GM06990 (cell line): ENCODE results near the gene NEDD4.
"Not testable (repeated sequence)": the region's sequence is repeated elsewhere in the genome, so short reads cannot be mapped to it uniquely, and the experiment has no call there.

Source experiments
- DNase-seq: peaks from one replicate; pipeline ENCODE4 v3.0.0-alpha.2; 2011; ENCODE audit not compliant: insufficient read length; ENCODE audit errors: extremely low read depth
- H3K27me3 ChIP-seq: replicated peaks from 2 replicates; pipeline ENCODE4 v1.6.0; 2011; ENCODE audit warnings: low read length; ENCODE audit not compliant: control insufficient read depth, insufficient read depth
- H3K36me3 ChIP-seq: 2 replicates; pipeline ENCODE4 v1.5.1; 2011; ENCODE audit warnings: low read length; ENCODE audit not compliant: control insufficient read depth, insufficient read depth
- H3K4me3 ChIP-seq: replicated peaks from 2 replicates; pipeline ENCODE4 v1.5.1; 2011; ENCODE audit warnings: low read depth, mild to moderate bottlenecking, control low read depth, low read length
- TF ChIP-seq, protein P1 (sequence below): IDR thresholded peaks from 2 replicates; pipeline ENCODE4 v1.5.1; 2011; ENCODE audit warnings: low read length, control low read depth, mild to moderate bottlenecking, inconsistent platforms; ENCODE audit not compliant: insufficient read depth, poor library complexity, severe bottlenecking

The NEDD4 gene

DNA sequence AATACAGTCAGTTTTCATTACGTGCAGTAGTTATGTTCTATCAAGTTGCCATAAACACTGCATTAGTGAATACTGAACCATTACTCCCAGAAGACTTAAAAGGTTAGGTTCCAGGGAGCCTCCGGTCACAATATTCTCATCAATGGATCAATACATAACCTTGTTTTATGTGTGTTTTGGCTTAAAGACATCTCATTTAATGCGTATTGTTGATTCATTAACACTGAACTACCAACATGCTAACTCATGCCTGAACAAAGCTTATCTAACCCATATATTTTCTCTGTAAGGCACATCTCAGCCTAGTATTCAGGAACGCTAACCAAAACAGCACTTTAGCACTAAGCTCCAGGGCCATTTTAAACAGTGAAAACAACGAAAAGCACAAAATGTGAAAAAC, 24.1 kb upstream of the NEDD4 start:
- no peaks in the 10 kb centered on the region for H3K27me3 ChIP-seq
- DNase-seq = no peak
- TF ChIP-seq, protein P1, sequence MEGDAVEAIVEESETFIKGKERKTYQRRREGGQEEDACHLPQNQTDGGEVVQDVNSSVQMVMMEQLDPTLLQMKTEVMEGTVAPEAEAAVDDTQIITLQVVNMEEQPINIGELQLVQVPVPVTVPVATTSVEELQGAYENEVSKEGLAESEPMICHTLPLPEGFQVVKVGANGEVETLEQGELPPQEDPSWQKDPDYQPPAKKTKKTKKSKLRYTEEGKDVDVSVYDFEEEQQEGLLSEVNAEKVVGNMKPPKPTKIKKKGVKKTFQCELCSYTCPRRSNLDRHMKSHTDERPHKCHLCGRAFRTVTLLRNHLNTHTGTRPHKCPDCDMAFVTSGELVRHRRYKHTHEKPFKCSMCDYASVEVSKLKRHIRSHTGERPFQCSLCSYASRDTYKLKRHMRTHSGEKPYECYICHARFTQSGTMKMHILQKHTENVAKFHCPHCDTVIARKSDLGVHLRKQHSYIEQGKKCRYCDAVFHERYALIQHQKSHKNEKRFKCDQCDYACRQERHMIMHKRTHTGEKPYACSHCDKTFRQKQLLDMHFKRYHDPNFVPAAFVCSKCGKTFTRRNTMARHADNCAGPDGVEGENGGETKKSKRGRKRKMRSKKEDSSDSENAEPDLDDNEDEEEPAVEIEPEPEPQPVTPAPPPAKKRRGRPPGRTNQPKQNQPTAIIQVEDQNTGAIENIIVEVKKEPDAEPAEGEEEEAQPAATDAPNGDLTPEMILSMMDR = no peak
- H3K4me3 ChIP-seq = no peak overlapping the region
- H3K36me3 ChIP-seq = no peaks in the 10 kb centered on the region

DNA sequence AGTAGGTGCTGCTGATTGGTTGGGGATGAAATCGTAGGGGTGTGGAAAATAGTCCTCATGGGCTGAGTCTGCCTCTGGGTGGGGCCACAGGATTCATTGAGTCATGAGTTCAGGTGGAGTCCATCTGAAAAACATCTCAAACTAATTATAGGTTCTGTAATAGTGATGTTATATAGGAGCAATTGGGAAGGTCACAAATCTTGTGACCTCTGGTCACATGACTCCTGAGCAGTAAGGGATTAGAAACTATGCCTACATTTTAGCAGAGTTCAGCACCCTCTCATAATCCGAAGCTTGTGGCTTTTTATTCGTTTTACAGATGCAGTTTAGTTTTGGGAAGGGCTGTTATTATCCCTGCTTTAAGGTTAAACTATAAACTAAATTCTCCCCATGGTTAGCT, 22.9 kb upstream of the NEDD4 start:
- no peak overlapping the region for H3K4me3 ChIP-seq
- TF ChIP-seq, protein P1 = no peak
- H3K36me3 ChIP-seq = no peaks in the 10 kb centered on the region
- no peak for DNase-seq
- no peaks in the 10 kb centered on the region for H3K27me3 ChIP-seq

- Histone ChIP-seq H3K27me3 (no peaks in the 10 kb centered on the region), H3K4me3 (no peak overlapping the region), H3K36me3 (no peaks in the 10 kb centered on the region)
- TF ChIP-seq, protein P1 = no peak
- no peak for DNase-seq
Observed at GRCh38 chr15:56014677-56015076, 21.3 kb upstream of the NEDD4 start.

GRCh38 chr15:56007053-56007452, 13.6 kb upstream of the NEDD4 start:
- DNase-seq = not testable (repeated sequence)

GRCh38 chr15:56006371-56006770, 13.0 kb upstream of the NEDD4 start:
- H3K4me3 ChIP-seq, DNase-seq, H3K36me3 ChIP-seq, H3K27me3 ChIP-seq: not testable (repeated sequence)

More at GRCh38 chr15:56007053-56007452, 13.6 kb upstream of the NEDD4 start:
- H3K36me3 ChIP-seq, H3K27me3 ChIP-seq, H3K4me3 ChIP-seq: not testable (repeated sequence)

- not testable (repeated sequence) for H3K27me3 ChIP-seq, H3K4me3 ChIP-seq, DNase-seq, H3K36me3 ChIP-seq
Observed at GRCh38 chr15:56004281-56004680, 10.9 kb upstream of the NEDD4 start.

DNA sequence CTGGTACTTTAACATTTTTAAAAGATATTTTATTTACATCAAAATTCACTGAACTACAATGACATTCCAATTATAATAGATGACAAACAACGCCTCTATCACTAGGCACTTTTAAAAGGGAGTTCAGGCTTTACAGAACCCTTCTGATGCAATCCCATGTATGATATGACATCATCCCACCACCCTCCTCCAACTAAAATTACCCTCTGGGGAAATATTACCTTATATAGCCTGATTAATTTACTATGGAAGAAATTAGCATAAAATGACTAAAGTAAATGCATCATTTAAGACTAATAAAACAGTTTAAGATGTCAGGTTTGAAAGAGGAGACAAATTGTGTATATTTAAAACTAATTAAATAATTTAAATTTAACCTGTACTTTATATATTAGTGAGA, 10.4 kb upstream of the NEDD4 start:
- not testable (repeated sequence) for DNase-seq, H3K4me3 ChIP-seq, H3K36me3 ChIP-seq, H3K27me3 ChIP-seq

- H3K36me3 ChIP-seq, H3K27me3 ChIP-seq, DNase-seq, H3K4me3 ChIP-seq: not testable (repeated sequence)
Observed at GRCh38 chr15:56003277-56003676, 9.9 kb upstream of the NEDD4 start.
